Testis (tissue), 2 donors: ENCODE data around the gene ST6GALNAC2.

Experiments used
- POLR2A ChIP-seq: fragments of 450-650 bp; IDR thresholded peaks from one replicate; pipeline ENCODE4 v1.6.1; 2017; ENCODE audit warnings: antibody characterized with exemption, mild to moderate bottlenecking, moderate library complexity
- TF ChIP-seq, protein P1 (sequence below), 3 experiments: fragments of 450-650 bp in 2 of 3; fragments of 200-600 bp in 1 of 3; sonication (generic) in 1 of 3; IDR thresholded peaks; one replicate each; pipeline ENCODE4 v1.5.1; 2016 to 2019; ENCODE audit warnings: antibody characterized with exemption in 3 of 3, mild to moderate bottlenecking in 2 of 3, moderate library complexity in 1 of 3

DNA sequence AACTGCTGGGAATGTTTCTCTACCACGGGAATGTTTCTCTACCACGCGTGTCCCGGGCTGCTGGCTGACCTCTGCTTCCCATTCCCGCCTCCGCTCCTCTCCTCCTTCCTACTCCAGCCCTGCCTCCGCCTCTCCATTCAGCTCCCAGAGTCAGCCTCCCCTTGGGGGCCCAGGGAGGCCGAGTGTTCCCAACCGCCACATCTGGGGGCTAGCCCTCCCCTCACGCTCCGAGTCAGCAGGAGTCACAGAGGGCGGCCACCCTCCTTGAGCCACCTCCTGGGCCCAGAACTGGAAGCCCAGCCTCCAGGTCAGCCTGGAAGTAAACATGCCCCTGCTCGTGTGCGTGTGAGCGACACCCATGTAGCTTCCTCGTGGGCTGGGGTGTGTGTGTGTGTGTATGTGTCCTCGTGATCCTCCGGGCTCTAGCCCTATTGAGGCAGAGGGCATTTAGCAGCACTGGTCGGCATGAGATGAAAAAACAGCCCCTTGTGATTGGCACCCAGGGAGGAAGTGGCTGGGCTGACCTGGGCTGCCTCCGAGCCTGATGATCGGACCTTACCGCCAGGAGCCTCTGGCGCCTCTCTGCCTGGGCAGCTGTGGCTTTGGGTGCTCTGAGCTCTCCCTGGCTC lies 55.5 kb downstream of the ST6GALNAC2 start:
- TF ChIP-seq, protein P1, sequence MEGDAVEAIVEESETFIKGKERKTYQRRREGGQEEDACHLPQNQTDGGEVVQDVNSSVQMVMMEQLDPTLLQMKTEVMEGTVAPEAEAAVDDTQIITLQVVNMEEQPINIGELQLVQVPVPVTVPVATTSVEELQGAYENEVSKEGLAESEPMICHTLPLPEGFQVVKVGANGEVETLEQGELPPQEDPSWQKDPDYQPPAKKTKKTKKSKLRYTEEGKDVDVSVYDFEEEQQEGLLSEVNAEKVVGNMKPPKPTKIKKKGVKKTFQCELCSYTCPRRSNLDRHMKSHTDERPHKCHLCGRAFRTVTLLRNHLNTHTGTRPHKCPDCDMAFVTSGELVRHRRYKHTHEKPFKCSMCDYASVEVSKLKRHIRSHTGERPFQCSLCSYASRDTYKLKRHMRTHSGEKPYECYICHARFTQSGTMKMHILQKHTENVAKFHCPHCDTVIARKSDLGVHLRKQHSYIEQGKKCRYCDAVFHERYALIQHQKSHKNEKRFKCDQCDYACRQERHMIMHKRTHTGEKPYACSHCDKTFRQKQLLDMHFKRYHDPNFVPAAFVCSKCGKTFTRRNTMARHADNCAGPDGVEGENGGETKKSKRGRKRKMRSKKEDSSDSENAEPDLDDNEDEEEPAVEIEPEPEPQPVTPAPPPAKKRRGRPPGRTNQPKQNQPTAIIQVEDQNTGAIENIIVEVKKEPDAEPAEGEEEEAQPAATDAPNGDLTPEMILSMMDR (IDR thresholded peaks at IDR 0.05) = no peak
- no peak for TF ChIP-seq POLR2A
